HG03442 (cell line): ENCODE measurements around the gene E2F1.
A peak's percentile ranks its signal among the peaks of the same experiment; 100 is the strongest.

ENCODE experiments used
- ATAC-seq: cut with Tn5 transposase; IDR thresholded peaks from one replicate; pipeline ENCODE4 v1.9.1; 2021; ENCODE audit warnings: mild to moderate bottlenecking, moderate library complexity; ENCODE audit not compliant: unreplicated experiment

Gene E2F1

DNA sequence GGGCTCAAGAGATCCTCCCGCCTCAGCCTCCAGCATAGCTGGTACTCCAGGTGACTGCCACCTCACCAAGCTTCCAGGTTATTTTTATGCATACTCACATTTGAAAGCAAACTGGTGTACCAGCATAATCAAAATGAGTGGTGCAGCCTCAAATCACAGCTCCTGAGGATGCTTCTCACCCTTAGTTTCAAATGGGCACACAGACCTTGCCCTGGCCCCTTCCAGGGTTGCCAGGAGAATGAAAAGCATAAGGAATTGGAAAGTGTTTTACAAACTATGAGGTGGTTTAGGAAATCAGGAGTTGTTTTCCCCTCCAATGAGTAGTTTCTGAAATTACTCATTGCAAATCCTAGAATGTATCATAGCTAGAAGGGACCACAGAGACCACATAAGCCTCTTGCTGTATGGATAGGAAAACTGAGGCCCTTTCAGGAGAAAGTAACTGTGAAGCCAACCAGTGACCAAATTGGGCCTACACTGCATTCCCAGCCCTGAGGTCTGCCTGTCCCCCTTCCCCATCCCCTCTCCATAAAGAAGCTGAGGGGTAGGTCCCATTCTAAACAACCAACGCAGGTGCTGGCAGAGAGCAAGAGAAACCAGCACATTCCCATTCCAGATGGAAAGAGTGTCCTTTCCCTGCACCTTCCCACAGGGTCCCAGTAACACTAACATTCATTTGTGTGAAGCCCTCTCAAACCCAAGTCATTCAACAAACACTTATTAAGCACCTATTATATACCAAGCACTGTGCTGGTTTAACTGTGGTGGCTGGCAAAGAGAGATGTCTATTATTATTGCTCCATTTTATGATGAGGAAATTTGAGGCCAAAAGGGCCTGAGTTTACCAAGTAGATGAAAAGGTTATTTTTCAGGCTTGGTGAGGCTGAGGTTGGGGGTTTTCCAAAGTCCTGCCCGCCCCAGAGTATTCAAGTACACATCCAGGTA lies 2.1 kb upstream of the E2F1 start:
- no peak for ATAC-seq

DNA sequence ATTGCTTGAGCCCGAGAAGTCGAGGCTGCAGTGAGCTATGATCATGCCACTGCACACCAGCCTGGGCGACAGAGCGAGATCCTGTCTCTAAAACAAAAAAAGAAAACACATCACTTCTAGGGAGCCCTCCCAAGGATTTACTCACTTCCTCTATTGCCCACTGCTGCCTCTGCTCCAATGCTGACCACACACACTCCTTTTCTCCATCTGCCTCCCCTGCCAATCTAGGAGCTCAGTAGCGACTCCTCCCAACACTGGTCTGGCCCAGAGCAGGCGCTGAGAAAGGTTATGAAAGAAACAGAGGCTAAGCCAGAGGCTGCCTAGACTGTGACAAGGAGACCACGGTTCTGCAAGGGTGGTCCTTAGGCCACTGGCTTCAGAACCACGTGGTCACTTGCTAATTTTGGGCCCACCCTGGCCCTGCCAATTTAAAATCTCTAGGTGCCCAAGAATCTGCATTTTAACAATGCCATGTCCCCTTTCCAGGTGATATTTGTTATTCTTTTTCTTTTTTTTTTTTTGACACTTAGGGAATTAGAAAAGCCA lies 1.3 kb upstream of the E2F1 start:
- ATAC-seq = no peak

GRCh38 chr20:33686984-33687366 lies 790 bp upstream of the E2F1 start:
- ATAC-seq = no peak

DNA sequence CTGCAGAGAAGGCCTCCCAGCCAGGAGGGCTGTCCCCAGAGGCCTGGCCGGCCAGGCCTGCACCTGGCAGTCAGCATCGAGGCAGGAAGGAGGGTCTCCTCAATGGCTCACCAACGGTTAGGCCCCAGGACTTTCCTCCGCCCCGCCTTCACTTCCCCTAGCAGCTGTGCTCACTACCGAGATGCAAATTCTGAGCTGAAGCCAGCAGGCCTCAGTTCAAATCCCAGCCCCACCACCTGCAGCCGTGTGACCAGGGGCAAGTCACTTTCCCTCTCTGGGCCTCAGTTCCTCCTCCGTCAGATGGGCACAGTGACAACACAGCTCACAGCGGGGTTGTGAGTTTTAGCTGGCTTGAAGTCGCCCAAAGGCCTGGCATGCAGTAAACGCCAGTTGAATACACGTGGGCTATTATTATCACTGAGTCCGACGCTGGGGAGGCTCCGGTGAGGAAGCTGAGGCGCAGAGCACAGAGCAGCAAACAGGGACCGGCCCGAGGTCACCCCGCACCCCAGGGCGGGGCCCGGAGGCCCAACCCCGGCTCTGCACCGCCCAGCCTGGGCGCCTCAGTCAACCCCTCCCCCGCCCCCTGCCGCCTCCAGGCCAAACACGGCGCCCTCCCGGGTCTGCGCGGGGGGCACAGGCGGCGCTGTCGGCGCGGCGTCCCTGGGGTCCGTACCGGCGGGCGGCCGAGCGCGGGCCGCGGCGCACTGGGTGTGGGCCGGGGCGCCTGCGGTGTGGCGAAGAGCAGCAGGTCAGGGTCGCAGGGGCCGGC lies 671 bp downstream of the E2F1 start:
- ATAC-seq = peak; percentile 29

GRCh38 chr20:33684533-33685327 lies 1.5 kb downstream of the E2F1 start:
- ATAC-seq = no peak

DNA sequence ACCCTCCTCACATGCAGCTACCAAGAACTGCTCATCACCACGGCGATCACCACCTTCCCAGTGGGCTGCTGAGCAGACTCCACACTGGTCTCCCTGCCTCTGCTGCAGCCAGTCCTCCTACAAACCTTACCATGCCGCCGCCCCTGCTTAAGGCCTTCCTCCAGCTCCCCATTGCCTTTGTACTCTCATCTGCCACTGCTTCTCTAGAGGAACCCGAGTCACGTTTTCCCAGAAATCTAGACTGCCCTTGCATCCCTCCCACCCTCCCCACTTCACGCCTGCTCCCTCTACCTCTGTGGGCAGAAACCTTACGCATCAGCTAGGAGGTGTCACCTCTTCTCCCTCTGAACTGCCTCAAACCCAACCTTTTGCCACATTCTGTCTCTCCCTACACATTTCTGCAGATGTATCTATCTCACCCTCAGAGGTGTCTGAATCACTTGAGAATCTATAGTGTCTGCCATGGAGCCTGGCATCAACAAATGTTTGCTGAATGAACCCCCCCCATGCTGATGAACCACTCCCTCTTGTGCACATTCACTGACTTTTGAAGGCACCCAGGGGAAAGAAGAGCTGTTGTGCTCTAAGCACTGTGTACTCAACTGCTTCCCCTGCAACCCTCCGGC lies 4.3 kb downstream of the E2F1 start:
- no peak for ATAC-seq

GRCh38 chr20:33681288-33681687 lies 4.9 kb downstream of the E2F1 start:
- no peak for ATAC-seq

- no peak for ATAC-seq
Measured at GRCh38 chr20:33680686-33681085, 5.5 kb downstream of the E2F1 start.

GRCh38 chr20:33679758-33680485 lies 6.3 kb downstream of the E2F1 start:
- no peak for ATAC-seq

- no peak for ATAC-seq
Measured at GRCh38 chr20:33677991-33678702, 8.0 kb downstream of the E2F1 start.

- ATAC-seq = no peak
Measured at GRCh38 chr20:33676652-33677645, 9.2 kb downstream of the E2F1 start.

DNA sequence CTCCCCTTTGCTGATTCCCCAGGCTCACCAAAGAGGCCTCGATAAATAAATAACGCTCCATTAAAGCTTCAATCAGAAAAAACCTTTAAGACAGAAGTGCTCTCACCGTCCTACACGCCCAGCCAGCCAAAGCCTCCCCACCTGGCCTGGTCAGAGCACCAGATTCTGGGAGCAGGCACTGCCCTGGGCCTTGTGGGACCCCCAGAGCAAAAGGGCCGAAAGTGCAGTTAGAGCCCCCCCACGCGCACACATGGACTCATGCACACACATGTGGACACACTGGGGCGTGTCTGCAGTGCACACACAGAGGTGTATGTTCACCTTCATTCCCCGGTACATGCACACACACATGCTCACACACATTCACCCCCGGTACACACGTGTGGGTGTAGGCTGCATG lies 10.1 kb downstream of the E2F1 start:
- ATAC-seq = no peak

GRCh38 chr20:33675136-33675959 lies 10.8 kb downstream of the E2F1 start:
- ATAC-seq = no peak

DNA sequence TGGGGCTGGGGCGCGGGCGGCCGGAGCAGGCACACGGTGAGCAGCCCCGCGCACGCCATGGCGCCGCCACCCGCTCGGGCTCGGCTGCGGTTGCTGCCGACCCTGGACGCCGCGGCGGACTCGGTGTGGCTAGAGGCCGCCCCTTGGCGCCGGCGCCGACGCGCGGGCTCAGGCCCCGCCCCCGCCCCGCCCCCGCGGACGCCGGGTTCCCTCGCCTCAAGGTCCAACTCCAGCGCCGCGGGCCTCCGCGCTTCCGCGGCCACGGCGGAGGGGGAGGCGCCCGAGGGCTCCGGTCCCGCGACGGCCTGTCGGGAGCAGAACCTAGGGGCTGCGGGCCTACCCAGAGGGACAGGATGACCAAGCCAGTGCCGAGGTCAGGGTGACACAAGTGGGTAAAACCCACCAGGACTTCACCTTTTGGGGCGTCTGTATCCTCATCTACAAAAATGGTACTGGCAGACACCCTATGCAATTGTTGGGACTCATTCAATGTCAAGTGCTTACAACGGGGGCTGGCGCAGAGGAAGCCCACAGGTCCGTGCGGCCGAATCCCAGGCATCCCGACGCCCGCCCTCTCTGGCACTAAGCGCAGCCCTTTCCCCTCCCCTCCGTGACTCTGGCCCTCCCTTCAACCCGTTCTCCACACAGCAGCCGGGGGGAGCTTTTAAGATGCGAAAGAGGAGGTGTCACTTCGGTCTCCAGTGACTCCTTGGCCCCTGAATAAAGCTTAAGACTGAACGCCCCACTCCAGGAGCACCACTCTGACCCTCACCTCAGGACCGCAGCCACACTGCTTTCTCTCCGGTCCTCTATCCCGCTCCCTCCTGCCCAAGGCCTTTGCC lies 11.7 kb downstream of the E2F1 start, which contains the start of gene NECAB3:
NECAB3 (minus strand) TSS at position 135 of the 842 bp plus-strand sequence; CDS start at position 59, 76 bp downstream.
- ATAC-seq = peak; percentile 57

- no peak for ATAC-seq
Measured at GRCh38 chr20:33673410-33674293, 12.5 kb downstream of the E2F1 start.
